ENCODE measurements around the gene HCN4.

The HCN4 gene

GRCh38 chr15:73344056-73344455 lies 24.7 kb downstream of the HCN4 start:
- no peak for DNase-seq (ENCODE audit: low read depth)

DNA sequence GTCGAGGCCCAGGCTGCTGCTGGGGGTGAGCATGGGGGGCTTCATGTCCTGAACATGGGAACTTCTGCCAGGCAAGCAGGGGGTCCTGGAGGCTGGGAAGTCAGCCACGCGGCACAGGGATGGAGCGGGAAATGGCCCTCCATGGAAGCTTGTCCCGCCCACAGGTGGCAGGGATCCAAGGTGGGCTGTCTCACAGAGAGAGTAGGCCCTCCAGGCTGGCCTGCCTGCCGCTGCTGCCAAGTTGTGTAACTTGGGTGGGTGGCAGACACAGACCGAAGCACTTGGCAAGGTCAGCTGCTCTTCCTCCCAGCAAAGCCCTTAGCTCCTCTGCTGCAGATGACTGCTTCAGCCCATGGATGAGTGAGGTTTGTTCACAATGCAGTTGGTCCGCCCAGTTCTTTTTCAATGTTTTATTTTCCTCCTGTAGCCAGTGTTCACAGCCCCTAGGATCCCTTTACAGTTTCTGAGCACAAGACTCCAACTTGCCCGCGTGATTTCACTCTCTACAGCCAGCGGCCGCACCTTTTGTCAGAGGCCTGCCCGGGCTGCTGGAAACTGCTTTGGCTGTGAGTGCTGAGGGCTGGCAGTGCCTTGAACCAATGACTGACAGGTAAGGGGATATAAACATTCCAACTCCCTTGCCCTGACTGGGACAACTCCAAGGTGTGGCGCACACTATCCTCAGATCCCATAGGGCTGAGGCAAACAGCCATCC lies 26.7 kb downstream of the HCN4 start:
- DNase-seq (ENCODE audit: low read depth) = no peak

DNA sequence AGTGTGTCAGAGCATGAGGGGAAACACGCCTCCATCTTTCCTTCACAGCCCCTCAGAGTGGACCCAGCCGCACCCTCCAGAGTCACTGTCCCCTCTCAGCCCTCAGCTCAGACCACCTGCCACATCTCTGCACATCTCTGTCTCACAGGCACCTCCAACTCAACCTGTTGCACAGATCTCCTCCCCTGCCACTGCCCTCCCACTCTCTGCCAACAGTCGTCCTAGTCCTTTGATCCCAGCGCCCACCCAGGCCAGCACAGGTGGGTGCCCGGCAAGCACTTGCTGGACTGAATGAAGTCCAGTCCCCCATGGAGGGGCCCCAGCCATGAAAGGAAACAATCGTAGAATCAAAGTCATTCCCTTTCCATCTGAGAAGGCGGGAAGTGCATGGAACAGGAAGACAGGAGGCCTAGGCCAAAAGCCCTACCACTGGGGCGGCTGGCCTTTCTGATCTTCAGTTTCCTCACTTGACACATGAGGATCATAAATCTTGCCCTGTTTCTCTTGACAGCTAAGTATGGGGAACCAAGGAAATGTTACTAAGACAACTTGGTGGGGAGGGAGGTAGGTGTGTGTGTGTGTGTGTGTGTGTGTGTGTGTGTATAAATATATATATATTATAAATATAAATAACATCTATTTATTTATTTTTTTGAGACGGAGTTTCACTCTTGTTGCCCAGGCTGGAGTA lies 28.1 kb downstream of the HCN4 start:
- DNase-seq (ENCODE audit: low read depth) = no peak

- no peak for DNase-seq (ENCODE audit: low read depth)
Observed at GRCh38 chr15:73338606-73339374, 30.0 kb downstream of the HCN4 start.

GRCh38 chr15:73338058-73338457 lies 30.7 kb downstream of the HCN4 start:
- no peak for DNase-seq (ENCODE audit: low read depth)

DNA sequence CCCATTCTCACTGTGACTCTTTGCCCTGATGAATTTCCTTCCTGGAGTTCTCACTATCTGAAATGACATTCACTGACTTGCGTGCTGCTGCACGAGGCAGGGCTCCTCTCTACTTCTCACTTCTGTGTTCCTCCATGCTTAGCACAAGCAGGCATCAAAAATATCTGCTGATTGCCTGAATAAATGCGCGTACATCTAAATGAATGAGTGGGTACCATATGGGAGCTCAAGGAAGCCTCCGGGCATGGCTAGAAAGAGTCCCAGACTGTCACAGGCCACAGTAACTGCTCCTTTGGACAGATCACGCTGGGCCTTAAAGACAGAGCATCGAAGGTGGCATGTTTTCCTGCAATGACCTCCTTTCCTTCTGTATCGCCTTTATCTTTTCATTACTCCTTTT lies 31.6 kb downstream of the HCN4 start:
- DNase-seq (ENCODE audit: low read depth) = no peak

DNA sequence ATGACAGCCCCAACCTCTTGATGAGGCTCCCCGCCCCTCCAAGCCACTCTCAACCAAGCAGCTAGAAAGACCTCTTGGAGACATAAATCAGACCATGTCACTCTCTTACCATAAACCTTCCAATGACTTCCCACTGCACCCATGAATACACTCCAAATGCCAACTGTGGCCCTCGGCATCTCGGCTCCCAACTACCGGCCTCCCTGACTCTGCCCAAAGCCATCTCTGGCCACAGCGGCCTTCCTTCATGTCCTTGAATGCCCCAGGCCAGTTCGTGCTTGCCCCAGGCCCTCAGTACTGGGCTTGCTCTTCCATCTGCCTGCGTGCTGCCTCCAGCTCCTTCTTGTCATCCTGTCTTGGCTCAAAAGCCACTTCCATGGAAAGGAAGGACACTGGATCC lies 32.0 kb downstream of the HCN4 start:
- no peak for DNase-seq (ENCODE audit: low read depth)

DNA sequence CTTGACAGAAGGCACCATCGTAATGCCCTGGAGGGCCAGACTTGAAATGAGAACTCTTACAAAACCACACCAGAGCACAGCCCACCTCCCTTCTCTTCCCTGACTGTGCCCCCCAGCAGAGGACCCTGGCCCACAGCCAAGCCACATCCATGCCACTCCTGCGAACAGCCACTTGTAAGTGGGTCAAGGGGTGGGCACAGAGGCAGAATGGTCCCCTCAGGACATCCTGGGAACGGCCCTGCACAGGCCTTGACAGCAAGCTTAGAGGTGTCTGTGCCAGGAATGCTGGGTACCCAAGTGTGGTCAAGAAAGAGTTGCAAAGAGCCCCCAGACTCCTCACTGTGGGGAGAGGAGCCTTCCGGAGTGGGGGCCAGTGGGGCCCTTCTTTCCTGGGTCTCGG lies 33.3 kb downstream of the HCN4 start:
- DNase-seq (ENCODE audit: low read depth) = no peak

- DNase-seq (ENCODE audit: low read depth) = no peak
Observed at GRCh38 chr15:73335026-73335425, 33.7 kb downstream of the HCN4 start.

DNA sequence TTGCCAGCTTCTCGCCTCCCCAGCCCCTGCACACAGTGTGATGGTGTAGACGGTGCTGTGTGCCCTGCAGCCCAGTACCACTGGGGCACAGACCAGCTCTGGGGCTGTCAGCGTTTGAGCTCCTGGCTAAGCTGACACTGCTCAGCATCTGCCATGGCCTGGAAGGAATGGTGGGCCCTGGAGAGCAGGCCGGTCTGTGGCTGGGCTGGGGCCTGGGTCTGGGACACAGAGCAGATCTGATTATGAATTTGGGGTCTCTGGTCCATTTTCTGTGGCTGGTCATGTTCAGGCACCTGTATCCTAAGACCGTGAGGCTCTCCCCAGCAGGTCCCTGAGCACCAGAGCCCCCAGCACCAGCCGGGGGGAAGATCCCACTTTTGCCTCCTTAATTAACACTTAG lies 34.7 kb downstream of the HCN4 start:
- no peak for DNase-seq (ENCODE audit: low read depth)

- no peak for DNase-seq (ENCODE audit: low read depth)
Observed at GRCh38 chr15:73333001-73333400, 35.8 kb downstream of the HCN4 start.

DNA sequence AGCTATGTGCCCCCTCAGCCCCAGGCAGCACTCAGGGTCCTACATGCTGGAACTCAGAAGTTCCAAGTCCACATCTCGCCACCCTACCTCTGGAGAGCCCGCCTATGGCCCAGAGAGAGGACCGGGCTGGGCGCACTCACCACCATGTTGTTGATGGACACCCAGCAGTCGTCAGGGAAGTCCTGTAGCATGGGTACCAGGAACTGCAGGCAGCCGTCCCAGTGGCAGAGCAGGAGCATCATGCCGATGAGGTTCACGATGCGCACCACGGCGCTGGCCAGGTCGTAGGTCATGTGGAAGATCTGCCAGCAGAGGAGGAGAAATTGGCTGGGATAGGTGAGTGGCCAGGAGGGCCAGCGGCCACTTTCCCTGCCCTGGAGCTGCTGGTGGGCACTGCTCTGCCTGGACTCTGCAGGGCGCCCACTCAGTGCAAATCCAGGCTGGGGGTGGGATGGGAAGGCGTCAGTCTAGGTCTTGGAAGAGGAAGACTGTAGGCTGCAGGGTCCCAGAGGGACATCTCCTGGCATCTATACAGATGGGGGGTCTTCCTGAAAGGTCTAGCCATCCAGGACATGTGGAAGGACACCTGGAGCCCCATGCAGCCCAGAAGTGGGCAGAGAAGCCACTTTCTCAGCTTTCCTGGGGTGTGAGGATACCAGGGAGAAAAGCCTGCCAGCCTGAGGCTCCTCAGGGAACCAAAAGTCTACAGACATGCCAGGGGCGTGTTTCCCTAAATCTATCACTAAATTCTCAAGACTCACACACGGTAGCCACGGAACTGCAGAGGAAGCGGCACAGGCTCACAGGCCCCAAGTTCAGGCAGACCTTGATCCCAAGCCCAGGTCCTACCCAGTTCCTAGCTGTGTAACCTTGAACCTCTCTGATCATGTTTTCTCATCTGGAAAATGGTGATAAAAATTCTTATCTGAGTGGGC lies 36.5 kb downstream of the HCN4 start:
- DNase-seq (ENCODE audit: low read depth) = no peak

GRCh38 chr15:73331501-73331900 lies 37.3 kb downstream of the HCN4 start:
- no peak for DNase-seq (ENCODE audit: low read depth)

GRCh38 chr15:73330206-73331051 lies 38.3 kb downstream of the HCN4 start:
- no peak for DNase-seq (ENCODE audit: low read depth)

DNA sequence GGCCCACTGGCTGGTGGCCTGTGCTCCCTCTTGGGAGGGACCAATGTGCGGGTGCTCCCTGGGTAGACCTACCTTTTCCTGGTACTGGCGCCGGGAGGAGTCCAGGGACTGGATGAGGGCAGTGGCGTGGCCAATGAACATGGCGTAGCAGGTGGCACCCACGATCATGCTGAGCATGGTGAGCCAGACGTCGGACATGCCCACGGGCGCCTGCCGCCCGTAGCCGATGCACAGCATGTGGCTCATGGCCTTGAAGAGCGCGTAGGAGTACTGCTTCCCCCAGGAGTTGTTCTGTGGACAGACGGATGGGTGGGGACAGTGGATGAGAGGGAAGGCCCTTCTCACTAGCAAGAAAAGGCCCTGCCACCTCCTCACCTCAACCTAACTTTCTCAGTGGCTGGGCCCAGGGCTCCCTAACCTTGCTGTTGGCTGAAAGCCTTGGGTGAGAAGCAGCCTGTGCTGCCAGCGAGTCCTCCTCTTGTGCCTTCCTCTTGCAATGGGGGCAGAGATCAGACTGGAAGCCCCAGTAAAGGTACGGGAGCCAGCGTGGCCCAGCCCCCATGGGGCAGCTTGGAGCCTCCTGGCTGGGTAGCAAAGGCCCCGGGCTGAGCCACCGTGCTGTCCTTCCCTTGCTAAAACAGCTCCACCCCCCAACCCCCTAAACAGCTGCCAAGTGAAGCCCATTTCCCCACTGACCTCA lies 39.1 kb downstream of the HCN4 start:
- DNase-seq (ENCODE audit: low read depth) = no peak

- DNase-seq (ENCODE audit: low read depth) = no peak
Observed at GRCh38 chr15:73328981-73329380, 39.8 kb downstream of the HCN4 start.

DNA sequence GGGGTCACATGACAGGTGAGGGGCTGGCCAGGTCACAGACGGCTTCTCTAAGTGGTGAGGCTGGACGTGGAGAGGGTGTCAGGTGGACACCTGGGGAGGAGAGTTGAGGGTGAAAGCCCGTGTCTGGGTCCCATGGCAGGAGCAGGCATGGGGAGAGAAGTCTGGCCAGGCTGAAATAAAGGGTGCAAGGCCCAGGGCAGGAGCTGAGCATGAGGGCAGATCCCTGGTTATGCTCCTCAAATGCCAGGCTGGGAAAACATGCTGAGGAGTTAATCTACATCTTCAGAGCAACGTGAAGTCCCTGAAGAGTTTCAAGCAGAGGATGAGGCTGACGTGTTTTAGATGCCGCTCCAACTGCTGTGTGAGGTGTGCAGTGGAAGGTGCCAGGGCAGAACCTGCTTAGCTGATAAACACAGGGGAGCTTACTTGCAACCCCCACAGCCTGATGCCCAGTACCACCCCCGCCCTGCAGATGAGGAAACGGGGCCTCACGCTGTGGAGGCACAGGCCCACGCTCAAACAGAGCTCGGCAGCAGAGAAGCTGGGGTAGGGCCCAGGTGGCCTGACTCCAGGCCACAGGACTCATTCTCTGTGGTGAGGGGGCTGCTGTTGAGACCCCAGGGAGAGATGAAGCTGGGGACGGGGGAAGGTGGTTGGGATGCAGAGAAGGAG lies 40.5 kb downstream of the HCN4 start:
- DNase-seq (ENCODE audit: low read depth) = no peak

GRCh38 chr15:73326157-73326556 lies 42.6 kb downstream of the HCN4 start:
- no peak for DNase-seq (ENCODE audit: low read depth)

DNA sequence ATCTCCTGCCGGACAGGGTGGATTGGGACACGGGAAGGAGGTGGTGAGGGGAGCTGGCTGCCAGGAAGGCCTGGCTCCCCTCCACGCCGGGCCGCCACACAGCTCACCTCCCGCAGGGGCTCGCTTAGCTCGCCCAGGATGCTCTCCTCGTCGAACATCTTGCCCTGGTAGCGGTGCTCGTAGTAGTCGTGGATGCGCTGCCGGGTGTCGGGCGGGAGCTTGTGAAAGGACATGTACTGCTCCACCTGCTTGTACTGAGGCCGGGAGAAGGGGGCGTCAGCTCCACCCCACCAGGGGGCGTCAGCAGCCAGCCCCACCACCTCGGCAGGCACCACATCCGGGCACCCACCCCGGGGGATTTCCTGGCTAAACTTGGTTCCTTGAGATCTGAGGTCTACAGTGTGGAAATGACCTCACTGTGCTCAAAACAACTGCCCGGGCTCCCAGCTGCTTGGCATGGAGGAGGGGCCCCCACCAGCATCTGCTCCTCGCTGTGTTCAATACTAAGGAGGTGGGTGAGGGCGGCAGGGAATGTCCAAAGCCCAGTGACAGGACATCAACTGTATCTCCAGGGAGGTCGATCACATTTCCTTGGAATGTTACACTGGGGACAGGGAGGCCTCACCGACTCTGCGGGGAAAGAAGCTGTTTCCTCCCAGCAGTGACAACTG lies 43.4 kb downstream of the HCN4 start:
- DNase-seq (ENCODE audit: low read depth) = peak; percentile 29
